ENCODE results near the gene STOM.

Gene STOM

GRCh38 chr9:121307976-121308375 lies 62.1 kb downstream of the STOM start:
- no peak overlapping the region for H3K4me3 ChIP-seq (ENCODE audit: low read depth, low read length)
- no peak for TF ChIP-seq CTCF (IDR thresholded peaks at IDR 0.05; ENCODE audit: borderline replicate concordance, insufficient read depth, low read depth, low read length)

GRCh38 chr9:121305269-121305994 lies 64.6 kb downstream of the STOM start:
- TF ChIP-seq CTCF (IDR thresholded peaks at IDR 0.05; ENCODE audit: borderline replicate concordance, insufficient read depth, low read depth, low read length): no peak
- H3K4me3 ChIP-seq (ENCODE audit: low read depth, low read length): no peak overlapping the region

- TF ChIP-seq CTCF (IDR thresholded peaks at IDR 0.05; ENCODE audit: borderline replicate concordance, insufficient read depth, low read depth, low read length): no peak
- no peak overlapping the region for H3K4me3 ChIP-seq (ENCODE audit: low read depth, low read length)
These were observed 65.3 kb downstream of the STOM start for GRCh38 chr9:121304707-121305106.

GRCh38 chr9:121303456-121304451 lies 66.3 kb downstream of the STOM start:
- TF ChIP-seq CTCF (IDR thresholded peaks at IDR 0.05; ENCODE audit: borderline replicate concordance, insufficient read depth, low read depth, low read length): no peak
- H3K4me3 ChIP-seq (ENCODE audit: low read depth, low read length): no peak overlapping the region

GRCh38 chr9:121302786-121303185 lies 67.3 kb downstream of the STOM start:
- no peak for TF ChIP-seq CTCF (IDR thresholded peaks at IDR 0.05; ENCODE audit: borderline replicate concordance, insufficient read depth, low read depth, low read length)
- no peak overlapping the region for H3K4me3 ChIP-seq (ENCODE audit: low read depth, low read length)

- TF ChIP-seq CTCF (IDR thresholded peaks at IDR 0.05; ENCODE audit: borderline replicate concordance, insufficient read depth, low read depth, low read length): no peak
These were observed 67.7 kb downstream of the STOM start for GRCh38 chr9:121302341-121302740.

More at GRCh38 chr9:121302341-121302740, 67.7 kb downstream of the STOM start:
- H3K4me3 ChIP-seq (ENCODE audit: low read depth, low read length): no peak overlapping the region
